PFSK-1 (cell line): Measurements from ENCODE around the gene CNTNAP2.

Experiments used
- FOXP2 ChIP-seq: optimal IDR thresholded peaks from 2 replicates; pipeline ENCODE3; 2011; ENCODE audit warnings: borderline replicate concordance, control low read depth, inconsistent platforms; ENCODE audit not compliant: insufficient read depth; ENCODE audit errors: extremely low read length, extremely low read depth
- SIN3A ChIP-seq: IDR thresholded peaks from 2 replicates; pipeline ENCODE4 v1.6.1; 2012; ENCODE audit warnings: mild to moderate bottlenecking, low read length, moderate library complexity, borderline replicate concordance; ENCODE audit not compliant: insufficient read depth
- TAF1 ChIP-seq: IDR thresholded peaks from 2 replicates; pipeline ENCODE4 v1.6.1; 2012; ENCODE audit warnings: low read length, control low read depth, borderline replicate concordance; ENCODE audit not compliant: insufficient read depth
- TF ChIP-seq, protein P1 (sequence below), 2 experiments: IDR thresholded peaks; 2 replicates each; pipeline versions ENCODE4 v1.6.1 to v1.8.0; 2011 to 2012; ENCODE audit warnings: low read depth in 2 of 2, low read length in 2 of 2, control low read depth in 1 of 2, inconsistent platforms in 1 of 2, mild to moderate bottlenecking in 1 of 2, moderate library complexity in 1 of 2; ENCODE audit not compliant: insufficient read depth in 1 of 2

DNA sequence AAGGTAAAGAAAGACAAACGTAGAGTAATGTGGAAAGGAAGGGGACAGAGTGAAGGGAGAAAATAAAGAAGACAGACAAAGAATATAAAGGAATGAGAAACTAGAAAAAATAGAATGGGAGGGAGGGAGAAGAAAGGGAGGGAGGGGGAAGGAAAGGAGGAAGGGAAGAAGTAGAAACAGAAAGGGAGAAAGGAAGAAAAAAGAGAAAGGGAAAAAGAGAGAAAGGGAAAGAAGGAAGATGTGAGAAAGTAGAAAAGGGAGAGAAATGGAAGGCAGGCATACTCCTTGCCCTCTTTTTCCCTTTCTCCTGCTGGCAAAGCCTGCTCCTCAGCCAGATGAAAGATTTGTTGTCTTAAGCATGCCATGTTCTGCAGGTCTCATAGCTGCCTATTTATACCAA lies 1336.2 kb downstream of the CNTNAP2 start:
- TF ChIP-seq, protein P1, sequence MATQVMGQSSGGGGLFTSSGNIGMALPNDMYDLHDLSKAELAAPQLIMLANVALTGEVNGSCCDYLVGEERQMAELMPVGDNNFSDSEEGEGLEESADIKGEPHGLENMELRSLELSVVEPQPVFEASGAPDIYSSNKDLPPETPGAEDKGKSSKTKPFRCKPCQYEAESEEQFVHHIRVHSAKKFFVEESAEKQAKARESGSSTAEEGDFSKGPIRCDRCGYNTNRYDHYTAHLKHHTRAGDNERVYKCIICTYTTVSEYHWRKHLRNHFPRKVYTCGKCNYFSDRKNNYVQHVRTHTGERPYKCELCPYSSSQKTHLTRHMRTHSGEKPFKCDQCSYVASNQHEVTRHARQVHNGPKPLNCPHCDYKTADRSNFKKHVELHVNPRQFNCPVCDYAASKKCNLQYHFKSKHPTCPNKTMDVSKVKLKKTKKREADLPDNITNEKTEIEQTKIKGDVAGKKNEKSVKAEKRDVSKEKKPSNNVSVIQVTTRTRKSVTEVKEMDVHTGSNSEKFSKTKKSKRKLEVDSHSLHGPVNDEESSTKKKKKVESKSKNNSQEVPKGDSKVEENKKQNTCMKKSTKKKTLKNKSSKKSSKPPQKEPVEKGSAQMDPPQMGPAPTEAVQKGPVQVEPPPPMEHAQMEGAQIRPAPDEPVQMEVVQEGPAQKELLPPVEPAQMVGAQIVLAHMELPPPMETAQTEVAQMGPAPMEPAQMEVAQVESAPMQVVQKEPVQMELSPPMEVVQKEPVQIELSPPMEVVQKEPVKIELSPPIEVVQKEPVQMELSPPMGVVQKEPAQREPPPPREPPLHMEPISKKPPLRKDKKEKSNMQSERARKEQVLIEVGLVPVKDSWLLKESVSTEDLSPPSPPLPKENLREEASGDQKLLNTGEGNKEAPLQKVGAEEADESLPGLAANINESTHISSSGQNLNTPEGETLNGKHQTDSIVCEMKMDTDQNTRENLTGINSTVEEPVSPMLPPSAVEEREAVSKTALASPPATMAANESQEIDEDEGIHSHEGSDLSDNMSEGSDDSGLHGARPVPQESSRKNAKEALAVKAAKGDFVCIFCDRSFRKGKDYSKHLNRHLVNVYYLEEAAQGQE (IDR thresholded peaks at IDR 0.05; ENCODE audit: insufficient read depth in 1 of 2, low read depth in 2 of 2, low read length in 2 of 2) = no peak
- no peak for TF ChIP-seq FOXP2
- TF ChIP-seq TAF1 = no peak
- TF ChIP-seq SIN3A = no peak
